Activated naive CD8-positive, alpha-beta T cell treated with anti-CD3 and anti-CD28 coated beads, Interleukin-2, amount 10 ng/mL, durations not matched to agents 7 days and 5 days (primary cell): ENCODE data around the gene ASCL5. TPM values are rescaled to one million over a fixed set of nuclear protein-coding genes. Genes with fewer than 3 reads are reported as not detected.

Experiments
- ATAC-seq: fragments of 150-1000 bp; cut with Tn5 transposase; one replicate; pipeline ENCODE4 v1.10.0; 2021; ENCODE audit warnings: low read depth, moderate library complexity
- POLR2A ChIA-PET: fragments of 350-600 bp; sonication (Branson Sonifier 250); formaldehyde crosslinking; loops from one replicate; lab custom pipeline; 2021; ENCODE audit warnings: antibody characterized with exemption; lab: Charles Lee
- DNase-seq: peaks from one replicate; pipeline ENCODE4 v3.0.0; 2021
- H3K27ac Mint-ChIP-seq: one replicate; pipeline ENCODE4 v1.8.0; 2022; ENCODE audit warnings: mild to moderate bottlenecking, mixed read lengths
- H3K27me3 Mint-ChIP-seq: one replicate; pipeline ENCODE4 v1.8.0; 2022; ENCODE audit warnings: mild to moderate bottlenecking, moderate library complexity, mixed read lengths
- H3K36me3 Mint-ChIP-seq: one replicate; pipeline ENCODE4 v1.8.0; 2021; ENCODE audit warnings: mild to moderate bottlenecking, mixed read lengths
- H3K4me1 Mint-ChIP-seq: one replicate; pipeline ENCODE4 v1.8.0; 2021; ENCODE audit warnings: mixed read lengths
- H3K4me3 Mint-ChIP-seq: one replicate; pipeline ENCODE4 v1.8.0; 2022; ENCODE audit warnings: mild to moderate bottlenecking, moderate library complexity, mixed read lengths
- H3K9me3 Mint-ChIP-seq: one replicate; pipeline ENCODE4 v1.8.0; 2021; ENCODE audit warnings: mixed read lengths
- total RNA-seq, 2 experiments: library from RNA; stranded (reverse); gene quantifications; one replicate each; pipeline ENCODE4 v1.2.3, GENCODE V29; 2021

Gene ASCL5
- total RNA-seq, 2 experiments from 2014 or later: not detected

DNA sequence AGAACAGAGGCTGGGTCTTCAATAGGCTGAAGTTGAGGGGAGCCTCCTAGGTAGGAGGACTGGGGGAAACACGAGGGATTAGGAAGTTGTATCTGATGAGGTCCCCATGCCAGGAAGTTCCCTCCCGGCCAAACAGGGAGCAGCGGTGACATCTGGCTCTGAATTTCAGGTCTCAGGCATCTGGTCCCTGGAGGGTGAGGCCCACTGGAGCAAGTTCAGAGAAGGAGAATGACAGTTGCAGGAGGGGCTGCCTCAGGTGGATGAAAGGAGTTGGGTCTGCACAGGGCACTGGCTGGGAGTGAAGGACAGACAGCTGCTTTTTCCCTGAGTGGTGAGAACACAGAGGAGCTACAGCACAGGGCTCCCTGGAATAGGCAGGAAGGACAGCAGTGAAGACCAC is 18.1 kb upstream of the ASCL5 start:
- no peak for DNase-seq
- no peak overlapping the region for H3K27ac Mint-ChIP-seq
- no peak overlapping the region for H3K4me3 Mint-ChIP-seq
- no peak for ATAC-seq
- H3K27me3 Mint-ChIP-seq: no peaks in the 10 kb centered on the region
- H3K4me1 Mint-ChIP-seq: no peaks in the 10 kb centered on the region
- H3K9me3 Mint-ChIP-seq: no peaks in the 10 kb centered on the region
- H3K36me3 Mint-ChIP-seq: peaks cover 6% of the 10 kb centered on the region
- POLR2A ChIA-PET: no interaction called here

DNA sequence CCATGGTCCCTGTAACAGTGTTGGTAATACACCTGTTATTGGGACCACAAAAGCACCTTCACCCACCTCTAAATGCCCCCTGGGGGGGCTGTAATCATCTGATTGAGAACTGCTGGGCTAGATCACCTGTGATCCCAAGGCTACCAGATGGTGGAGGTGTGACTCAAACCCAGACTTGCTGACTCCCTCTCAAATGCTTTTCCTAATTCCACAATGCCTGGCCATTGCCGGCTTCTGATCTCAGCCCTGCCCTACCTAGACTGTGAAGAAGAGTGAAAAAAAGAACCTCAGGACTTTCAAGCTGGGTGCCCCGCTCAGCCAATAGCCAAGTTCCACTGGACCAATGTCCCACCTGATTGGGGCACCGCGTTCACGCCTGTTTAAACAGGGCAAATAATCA is 17.7 kb upstream of the ASCL5 start:
- H3K4me3 Mint-ChIP-seq: no peak overlapping the region
- no peaks in the 10 kb centered on the region for H3K9me3 Mint-ChIP-seq
- DNase-seq: no peak
- H3K4me1 Mint-ChIP-seq: no peaks in the 10 kb centered on the region
- no peak overlapping the region for H3K27ac Mint-ChIP-seq
- no peaks in the 10 kb centered on the region for H3K27me3 Mint-ChIP-seq
- H3K36me3 Mint-ChIP-seq: peaks cover 6% of the 10 kb centered on the region
- POLR2A ChIA-PET: no interaction called here
- ATAC-seq: no peak

DNA sequence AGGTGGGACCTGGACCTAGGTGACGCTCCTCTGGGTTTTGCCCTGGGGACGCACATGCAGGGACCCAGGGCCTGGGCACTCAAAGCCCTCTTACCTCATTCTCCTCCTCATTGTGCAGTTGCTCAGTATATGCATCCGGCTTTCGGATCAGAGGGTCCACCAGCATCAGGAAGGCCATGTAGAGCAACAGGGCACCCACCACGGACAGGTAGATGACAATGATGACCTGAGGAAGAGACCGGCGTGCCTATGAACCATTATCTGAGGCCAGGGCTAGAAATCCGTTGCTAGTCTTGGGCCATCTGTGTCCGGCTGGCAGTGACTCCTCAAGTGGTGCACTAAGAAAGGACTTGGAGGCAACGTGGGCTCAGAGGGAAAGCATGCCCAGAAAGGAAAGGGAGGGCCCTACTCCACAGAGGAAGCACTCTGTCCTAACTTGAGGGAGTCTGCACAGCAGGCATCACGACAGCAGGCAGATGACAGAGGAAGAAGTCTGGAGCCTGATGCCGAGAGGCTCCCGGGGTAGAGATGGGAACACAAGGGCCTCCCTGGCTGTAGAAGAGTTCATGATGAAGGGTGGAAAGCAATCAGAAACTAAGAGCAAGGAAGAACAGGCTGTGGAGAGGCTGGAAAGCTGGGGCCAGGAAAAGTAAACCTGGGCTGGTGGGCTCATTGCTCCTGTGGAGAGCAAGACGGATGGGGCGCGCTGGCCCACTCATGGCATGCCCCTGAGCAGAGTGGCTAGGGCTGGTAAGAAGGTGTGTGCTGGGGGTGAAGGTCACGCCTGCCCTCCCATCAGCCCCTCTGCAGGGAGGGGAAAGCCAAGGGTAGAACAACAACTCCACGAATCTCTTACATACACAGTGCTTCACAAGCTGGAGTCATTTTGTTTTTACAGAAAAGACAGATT is 17.0 kb upstream of the ASCL5 start:
- POLR2A ChIA-PET: interaction anchor here (1.9 kb wide), 1 partner anchor 10 kb away, joined by 5 read pairs; the partner anchor contains the start of gene TMEM9
- no peak overlapping the region for H3K4me3 Mint-ChIP-seq
- H3K36me3 Mint-ChIP-seq: peaks cover 6% of the 10 kb centered on the region
- DNase-seq (no peak), ATAC-seq (no peak)
- H3K27me3 Mint-ChIP-seq: no peaks in the 10 kb centered on the region
- H3K4me1 Mint-ChIP-seq: no peaks in the 10 kb centered on the region
- no peaks in the 10 kb centered on the region for H3K9me3 Mint-ChIP-seq
- H3K27ac Mint-ChIP-seq: no peak overlapping the region

DNA sequence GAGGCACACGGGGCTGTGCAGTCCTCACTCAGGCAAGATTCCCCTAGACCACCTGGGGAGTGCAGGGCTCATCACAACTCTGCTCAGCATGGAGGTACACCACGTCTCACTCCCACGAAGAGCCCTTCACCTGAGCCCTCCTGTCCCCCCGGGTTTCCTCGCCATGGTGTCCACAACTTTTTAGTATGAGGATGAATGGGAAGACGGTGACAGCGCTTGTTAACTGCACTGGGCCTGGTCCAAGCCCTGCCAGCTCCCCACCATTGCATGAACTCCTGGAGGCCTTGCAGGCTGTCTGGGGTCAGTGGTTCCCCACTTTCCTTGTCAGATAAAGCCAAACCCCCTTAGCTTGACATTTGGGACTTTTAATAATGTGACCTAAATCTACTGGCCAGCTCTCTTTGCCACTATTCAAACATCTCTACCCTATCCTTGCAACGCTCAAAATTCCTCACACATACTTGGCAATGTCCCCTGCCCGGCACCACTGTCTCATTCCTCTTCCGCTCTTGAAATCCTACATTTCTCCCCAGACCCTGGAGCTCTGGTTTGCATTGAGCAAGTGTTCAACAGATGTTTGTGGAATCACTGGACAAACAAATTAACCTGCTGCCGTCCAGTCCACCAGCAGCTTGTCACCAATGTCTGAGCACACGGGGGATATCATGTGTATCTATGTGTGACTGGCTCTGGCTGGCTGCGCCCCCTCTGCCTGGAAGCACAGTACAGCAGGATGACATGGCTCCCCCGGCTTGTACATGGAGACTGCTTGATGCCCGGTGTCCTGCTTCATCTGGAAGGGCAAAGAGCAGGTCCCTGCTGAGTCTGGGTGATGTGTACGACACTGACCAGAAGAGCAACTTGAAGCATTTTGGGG is 16.1 kb upstream of the ASCL5 start:
- DNase-seq: no peak
- ATAC-seq: no peak
- peaks cover 6% of the 10 kb centered on the region for H3K36me3 Mint-ChIP-seq
- no peak overlapping the region for H3K4me3 Mint-ChIP-seq
- no peaks in the 10 kb centered on the region for H3K27me3 Mint-ChIP-seq
- no peaks in the 10 kb centered on the region for H3K4me1 Mint-ChIP-seq
- POLR2A ChIA-PET: interaction anchor here (1.9 kb wide), 1 partner anchor 11 kb away, joined by 5 read pairs; the partner anchor contains the start of gene TMEM9
- H3K9me3 Mint-ChIP-seq: no peaks in the 10 kb centered on the region
- H3K27ac Mint-ChIP-seq: no peak overlapping the region

DNA sequence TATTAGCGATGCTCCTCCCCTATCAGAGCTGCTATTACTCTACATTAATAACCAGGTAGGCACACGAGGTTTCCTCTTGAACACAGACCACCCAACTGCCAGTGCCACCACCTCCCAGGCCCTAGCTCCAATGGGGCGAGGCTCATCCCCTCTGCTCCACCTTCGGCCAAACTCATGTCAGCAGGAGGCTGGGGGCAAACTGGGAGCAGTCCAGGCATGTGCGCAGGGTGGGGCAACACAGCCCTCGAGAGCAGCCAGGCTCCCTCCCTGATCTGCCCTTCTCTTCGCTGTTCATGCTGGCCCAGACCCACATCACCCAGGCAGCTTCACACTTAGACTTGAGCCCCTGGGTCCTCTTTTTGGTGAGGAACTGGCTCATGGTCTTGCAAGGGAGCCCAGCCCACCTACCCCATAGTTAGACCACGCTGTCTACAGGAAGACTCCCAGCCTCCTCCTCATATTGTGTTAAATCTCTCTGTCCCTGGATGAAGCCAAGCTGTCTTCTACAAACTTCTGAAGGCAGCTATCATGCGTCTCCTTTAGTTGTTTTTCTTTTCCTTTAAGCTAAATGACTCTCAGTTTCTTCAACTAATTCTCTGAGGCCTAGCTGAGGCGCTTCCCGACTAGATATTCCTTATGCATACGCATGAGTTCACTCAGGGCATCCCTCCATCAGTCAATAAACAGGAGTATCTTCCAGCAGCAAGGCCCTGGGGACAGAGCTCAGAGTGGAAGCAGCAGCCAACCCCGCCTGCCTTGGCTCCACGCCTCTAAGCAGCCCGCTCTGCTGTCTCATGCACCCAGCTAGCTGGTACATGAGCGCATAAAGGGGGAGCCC is 15.2 kb upstream of the ASCL5 start:
- Mint-ChIP-seq H3K9me3 (no peaks in the 10 kb centered on the region), H3K27me3 (no peaks in the 10 kb centered on the region), H3K4me1 (no peaks in the 10 kb centered on the region), H3K4me3 (no peak overlapping the region), H3K36me3 (peaks cover 6% of the 10 kb centered on the region), H3K27ac (no peak overlapping the region)
- POLR2A ChIA-PET: interaction anchor here (1.9 kb wide), 1 partner anchor 12 kb away, joined by 5 read pairs; the partner anchor contains the start of gene TMEM9
- ATAC-seq (no peak), DNase-seq (no peak)

DNA sequence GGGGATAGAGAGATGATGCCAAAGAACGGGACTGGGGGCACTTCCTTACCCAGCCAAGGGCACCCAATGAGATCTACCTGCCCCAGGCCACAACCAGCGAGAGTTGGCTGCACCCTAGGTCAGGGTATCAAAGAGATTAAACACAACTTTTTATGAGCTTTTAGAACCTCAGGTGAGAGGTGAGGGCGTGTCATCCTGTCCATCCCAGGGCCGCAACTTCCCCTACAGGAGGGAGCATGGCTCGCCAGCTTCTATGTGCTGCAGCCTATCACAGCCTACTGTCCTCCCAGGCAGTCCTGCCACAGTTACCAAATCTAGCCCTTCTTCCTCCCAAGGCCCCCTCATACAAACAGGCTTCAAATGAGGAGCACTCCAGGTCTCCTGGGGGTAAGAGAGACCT is 14.4 kb upstream of the ASCL5 start:
- no peaks in the 10 kb centered on the region for H3K9me3 Mint-ChIP-seq
- peaks cover 6% of the 10 kb centered on the region for H3K36me3 Mint-ChIP-seq
- no peaks in the 10 kb centered on the region for H3K27me3 Mint-ChIP-seq
- H3K4me3 Mint-ChIP-seq: no peak overlapping the region
- DNase-seq: no peak
- POLR2A ChIA-PET: no interaction called here
- ATAC-seq: no peak
- H3K27ac Mint-ChIP-seq: no peak overlapping the region
- H3K4me1 Mint-ChIP-seq: no peaks in the 10 kb centered on the region

DNA sequence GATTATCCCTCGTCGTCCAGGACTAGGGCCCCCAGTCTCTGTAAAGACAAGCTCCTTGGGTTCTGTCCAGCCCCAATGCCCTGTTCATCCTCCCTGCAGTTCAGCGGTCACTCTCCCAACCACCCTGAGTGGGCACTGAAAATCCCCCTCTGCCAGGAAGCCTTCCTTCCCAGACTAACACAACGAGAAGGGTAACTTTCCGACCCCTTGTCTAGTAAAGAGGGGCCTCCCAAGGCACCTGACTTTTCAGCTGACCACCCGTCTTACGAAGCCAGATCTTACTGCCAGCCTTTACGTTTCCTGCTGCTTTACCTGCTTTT is 13.9 kb upstream of the ASCL5 start:
- Mint-ChIP-seq H3K27me3 (no peaks in the 10 kb centered on the region), H3K27ac (no peak overlapping the region), H3K36me3 (peaks cover 3% of the 10 kb centered on the region), H3K9me3 (no peaks in the 10 kb centered on the region), H3K4me3 (no peak overlapping the region), H3K4me1 (no peaks in the 10 kb centered on the region)
- ATAC-seq (no peak), DNase-seq (no peak)
- POLR2A ChIA-PET: no interaction called here

DNA sequence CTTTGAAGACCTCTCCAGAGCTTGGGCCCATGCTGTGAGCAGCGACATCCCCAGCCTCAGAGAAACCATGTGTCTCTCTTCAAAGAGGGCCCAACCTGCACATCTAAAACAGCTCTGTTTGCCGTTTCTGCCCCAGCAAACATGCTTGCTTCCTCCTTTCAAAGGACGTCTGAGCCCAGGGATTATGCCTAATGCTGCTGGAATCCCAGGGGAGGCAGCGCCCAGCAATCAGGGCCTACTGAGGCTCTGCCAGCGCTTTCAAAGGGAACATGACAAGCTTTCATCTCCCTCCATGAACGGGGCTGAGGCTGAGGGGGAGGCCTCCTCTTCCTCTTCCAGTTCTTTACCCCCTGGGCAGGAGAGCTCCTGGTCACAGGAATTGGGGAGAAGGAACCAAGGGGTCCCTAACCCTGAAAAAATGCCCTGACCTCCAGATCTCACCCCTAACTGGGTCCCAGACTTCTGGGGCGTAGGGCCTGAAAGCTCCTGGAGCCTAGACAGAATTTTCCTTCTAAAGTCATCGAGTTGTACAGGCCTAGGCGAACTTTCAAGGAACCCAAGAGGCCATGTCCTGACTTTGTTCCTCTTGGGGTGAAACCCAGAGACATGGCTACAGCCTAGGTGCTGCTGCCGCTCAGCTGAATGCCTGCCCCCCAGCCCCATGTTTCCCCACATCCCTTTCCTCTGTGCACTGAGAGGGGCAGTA is 13.4 kb upstream of the ASCL5 start:
- no peak overlapping the region for H3K4me3 Mint-ChIP-seq
- no peaks in the 10 kb centered on the region for H3K27me3 Mint-ChIP-seq
- no peak overlapping the region for H3K27ac Mint-ChIP-seq
- no peaks in the 10 kb centered on the region for H3K4me1 Mint-ChIP-seq
- POLR2A ChIA-PET: no interaction called here
- H3K36me3 Mint-ChIP-seq: peaks cover 3% of the 10 kb centered on the region
- no peak for ATAC-seq
- no peaks in the 10 kb centered on the region for H3K9me3 Mint-ChIP-seq
- no peak for DNase-seq

DNA sequence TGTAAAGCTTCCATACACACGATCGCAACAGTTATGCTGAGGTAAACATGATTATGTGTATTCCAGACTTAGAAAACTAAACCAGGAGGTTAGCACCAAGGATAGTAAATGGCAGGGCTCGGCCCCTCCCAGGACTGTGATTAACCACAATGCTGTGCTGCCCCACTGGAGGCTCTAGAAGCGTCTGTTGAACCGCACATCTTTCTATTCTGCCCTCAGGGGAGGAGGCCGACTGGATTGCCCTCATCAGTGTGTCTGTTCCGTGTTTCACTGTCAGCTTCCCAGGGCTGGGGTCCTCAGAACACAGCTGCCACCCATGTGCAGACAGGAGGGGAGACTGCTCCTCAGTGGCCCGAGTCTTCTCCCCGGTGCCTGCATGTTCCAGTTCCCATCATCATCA is 12.8 kb upstream of the ASCL5 start:
- Mint-ChIP-seq H3K9me3 (no peaks in the 10 kb centered on the region), H3K27me3 (no peaks in the 10 kb centered on the region), H3K36me3 (peaks cover 3% of the 10 kb centered on the region), H3K27ac (no peak overlapping the region), H3K4me1 (no peaks in the 10 kb centered on the region), H3K4me3 (no peak overlapping the region)
- POLR2A ChIA-PET: no interaction called here
- no peak for DNase-seq
- ATAC-seq: no peak

DNA sequence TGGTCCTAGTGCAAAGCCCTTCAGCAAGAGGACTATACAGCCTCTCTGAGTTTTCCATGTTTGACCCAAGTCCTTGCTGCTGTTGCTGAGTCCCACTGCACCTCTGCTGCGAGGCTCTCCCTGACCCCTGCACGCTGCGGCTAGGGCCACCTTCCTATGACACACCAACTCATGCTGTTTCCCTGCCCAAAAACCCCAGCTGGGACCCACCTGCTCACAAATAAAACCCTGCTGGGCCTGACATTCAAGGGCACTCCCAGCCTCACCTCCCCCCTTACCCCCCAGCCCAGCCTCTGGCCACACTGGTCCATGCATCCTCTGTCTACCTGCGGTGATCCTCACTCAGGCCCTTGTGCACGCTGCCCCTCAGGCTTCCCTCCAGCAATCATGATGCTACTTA is 12.3 kb upstream of the ASCL5 start:
- POLR2A ChIA-PET: no interaction called here
- no peak for ATAC-seq
- H3K9me3 Mint-ChIP-seq: no peaks in the 10 kb centered on the region
- H3K36me3 Mint-ChIP-seq: peaks cover 3% of the 10 kb centered on the region
- no peak overlapping the region for H3K4me3 Mint-ChIP-seq
- no peak for DNase-seq
- H3K27ac Mint-ChIP-seq: no peak overlapping the region
- H3K4me1 Mint-ChIP-seq: no peaks in the 10 kb centered on the region
- H3K27me3 Mint-ChIP-seq: no peaks in the 10 kb centered on the region

DNA sequence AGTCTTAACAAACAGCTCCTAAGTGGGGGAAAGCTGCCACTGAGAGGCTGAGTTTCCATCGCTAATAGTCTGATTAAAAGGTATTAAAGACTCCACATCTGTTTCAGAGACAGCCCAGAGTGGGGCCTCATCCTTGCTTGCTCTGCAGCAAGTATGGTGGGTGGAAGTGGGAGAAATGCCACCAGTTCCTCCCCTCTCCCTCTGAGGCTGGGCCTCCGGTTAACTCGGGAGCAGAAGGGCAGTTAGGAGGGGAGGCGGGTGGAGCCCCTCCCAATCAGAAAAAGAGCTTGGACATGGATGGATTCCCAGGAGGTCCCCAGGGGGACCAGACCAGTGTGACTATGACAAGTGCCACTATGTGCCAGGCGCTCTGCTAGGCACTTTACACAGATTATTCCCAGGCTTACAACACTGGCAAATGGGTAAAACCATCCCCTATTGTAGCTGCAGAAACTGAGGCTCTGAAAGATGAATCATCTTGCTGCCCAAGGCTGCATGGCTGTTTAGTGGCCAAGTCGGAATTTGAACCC is 11.4 kb upstream of the ASCL5 start:
- Mint-ChIP-seq H3K4me3 (no peak overlapping the region), H3K36me3 (peaks cover 2% of the 10 kb centered on the region), H3K9me3 (no peaks in the 10 kb centered on the region), H3K4me1 (no peaks in the 10 kb centered on the region), H3K27me3 (no peaks in the 10 kb centered on the region), H3K27ac (no peak overlapping the region)
- POLR2A ChIA-PET: no interaction called here
- no peak for DNase-seq
- ATAC-seq: no peak

DNA sequence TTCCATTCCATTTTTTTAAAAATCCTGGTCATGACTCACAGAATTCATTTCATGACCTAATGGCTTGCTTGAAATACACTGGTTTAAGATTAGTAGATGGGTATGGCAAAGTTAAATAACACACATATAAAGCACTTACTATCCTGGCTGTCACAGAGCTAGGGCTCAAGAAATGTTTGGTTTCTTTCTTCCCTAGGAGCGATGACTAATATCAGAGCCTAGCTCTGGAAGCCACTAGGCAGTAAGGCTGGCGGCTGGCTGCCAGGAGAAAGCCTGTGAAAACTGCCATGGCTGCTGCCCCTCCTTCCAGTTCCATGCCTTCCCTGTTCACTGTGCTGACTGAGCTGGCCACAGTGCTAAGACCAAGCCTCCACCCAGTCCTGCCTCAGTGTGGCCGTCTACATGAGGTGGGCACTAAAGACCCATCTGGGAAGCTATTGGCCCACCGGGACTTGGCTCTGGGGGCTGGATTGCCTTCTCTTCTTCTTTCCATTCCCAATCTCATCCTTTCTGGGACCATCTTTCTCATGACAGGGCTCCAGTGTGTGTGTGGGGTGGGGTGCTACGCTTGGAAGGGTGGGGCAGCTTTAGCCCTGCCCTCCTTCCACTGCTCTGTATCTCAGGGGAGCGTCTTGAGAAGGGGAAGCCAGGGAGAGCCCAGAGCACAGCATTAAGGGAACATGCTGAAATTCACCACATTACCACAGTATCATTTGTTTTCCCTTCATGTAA is 10.8 kb upstream of the ASCL5 start:
- Mint-ChIP-seq H3K4me1 (no peaks in the 10 kb centered on the region), H3K36me3 (no peaks in the 10 kb centered on the region), H3K9me3 (no peaks in the 10 kb centered on the region), H3K4me3 (no peak overlapping the region), H3K27me3 (no peaks in the 10 kb centered on the region), H3K27ac (no peak overlapping the region)
- ATAC-seq: no peak
- POLR2A ChIA-PET: no interaction called here
- no peak for DNase-seq
